ENCODE results near the gene AMFR. TPM values are rescaled to one million over a fixed set of nuclear protein-coding genes. Genes with fewer than 3 reads are reported as not detected.

The AMFR gene
- total RNA-seq, 1 experiment from 2014 or later: 31.7 TPM

- no peak for TF ChIP-seq ERG (CRISPR knock-in tag; IDR thresholded peaks at IDR 0.05)
- TF ChIP-seq ZNF532 (CRISPR knock-in tag; IDR thresholded peaks at IDR 0.05; ENCODE audit: borderline replicate concordance): no peak
- no peak for TF ChIP-seq GABPB1 (CRISPR knock-in tag; IDR thresholded peaks at IDR 0.05)
- no peak for TF ChIP-seq IRF2 (CRISPR knock-in tag; IDR thresholded peaks at IDR 0.05; ENCODE audit: borderline replicate concordance, low read depth)
- TF ChIP-seq NR2C2 (CRISPR knock-in tag; IDR thresholded peaks at IDR 0.05): no peak
- no peak for TF ChIP-seq ATF6 (CRISPR knock-in tag; IDR thresholded peaks at IDR 0.05)
These were observed 111.0 kb downstream of the AMFR start (continued) for GRCh38 chr16:56314244-56314850.

- Mint-ChIP-seq H3K27ac (no peak overlapping the region), H3K36me3 (no peaks in the 10 kb centered on the region), H3K27me3 (ENCODE audit: low read depth) (peaks cover 3% of the 10 kb centered on the region), H3K4me1 (no peaks in the 10 kb centered on the region; the same call in 1 of the 2 replicates), H3K9me3 (no peaks in the 10 kb centered on the region), H3K4me3 (no peak overlapping the region)
- CTCF ChIA-PET: interaction anchor here (1.1 to 1.7 kb wide), 2 partner anchors 29 to 36 kb away, joined by 4 to 9 read pairs; no protein-coding TSS in a partner anchor
- POLR2A ChIA-PET: no interaction called here
- ATAC-seq (no peak), DNase-seq (ENCODE audit: low spot score) (no peak)
- TF ChIP-seq SP1 (CRISPR knock-in tag; conservative IDR thresholded peaks at IDR 0.05) (no peak), SMAD3 (CRISPR knock-in tag; IDR thresholded peaks at IDR 0.05; ENCODE audit: borderline replicate concordance) (no peak), AFF4 (CRISPR knock-in tag; IDR thresholded peaks at IDR 0.05; ENCODE audit: borderline replicate concordance) (no peak), ELF4 (CRISPR knock-in tag; IDR thresholded peaks at IDR 0.05; ENCODE audit: low read depth) (no peak), USF1 (CRISPR knock-in tag; IDR thresholded peaks at IDR 0.05) (no peak), RELA (CRISPR knock-in tag; IDR thresholded peaks at IDR 0.05; ENCODE audit: borderline replicate concordance) (no peak), ZNF263 (CRISPR knock-in tag; IDR thresholded peaks at IDR 0.05; ENCODE audit: low read depth) (no peak), ZNF396 (CRISPR knock-in tag; IDR thresholded peaks at IDR 0.05; ENCODE audit: borderline replicate concordance) (no peak), ATF2 (CRISPR knock-in tag; IDR thresholded peaks at IDR 0.05; ENCODE audit: borderline replicate concordance, low read depth) (no peak)
These were observed 112.8 kb downstream of the AMFR start for GRCh38 chr16:56312556-56312955.

Data from WTC11 (cell line).